Hematopoietic multipotent progenitor cell treated with erythropoietin and hydrocortisone succinate and interleukin-3 and kit ligand, for 6 days (in vitro differentiated cells): Measurements from ENCODE around the gene RFX8.
"Not testable (repeated sequence)": the region's sequence is repeated elsewhere in the genome, so short reads cannot be mapped to it uniquely, and the experiment has no call there.

Experiments
- DNase-seq: peaks from one replicate; pipeline ENCODE4 v3.0.0-alpha.2; 2015

RFX8 gene

GRCh38 chr2:101474731-101475384 lies at the start of gene RFX8:
RFX8 (minus strand) TSS chr2:101475112; CDS start chr2:101466848, 8,264 bp downstream.
- DNase-seq, result peak; percentile 82

DNA sequence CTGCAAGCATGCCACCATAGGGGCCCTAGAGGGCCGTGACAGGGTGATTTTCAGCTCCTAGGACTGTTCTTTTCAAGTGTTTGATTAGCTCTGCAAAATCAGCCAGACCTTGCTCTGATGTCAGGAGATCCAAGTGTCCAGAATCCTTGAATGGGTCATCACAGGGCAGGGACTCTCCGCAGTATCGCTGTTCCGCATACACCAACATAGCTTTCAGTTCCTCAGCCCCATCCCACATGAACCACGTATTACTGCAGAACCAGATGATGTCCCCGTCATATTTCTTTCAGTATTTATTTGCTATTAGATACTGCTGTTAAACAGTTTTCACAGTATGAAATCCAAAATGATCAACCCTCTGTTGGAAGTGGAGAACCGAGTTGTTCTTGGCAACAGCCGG lies 46.6 kb upstream of the RFX8 start:
- no peak for DNase-seq

DNA sequence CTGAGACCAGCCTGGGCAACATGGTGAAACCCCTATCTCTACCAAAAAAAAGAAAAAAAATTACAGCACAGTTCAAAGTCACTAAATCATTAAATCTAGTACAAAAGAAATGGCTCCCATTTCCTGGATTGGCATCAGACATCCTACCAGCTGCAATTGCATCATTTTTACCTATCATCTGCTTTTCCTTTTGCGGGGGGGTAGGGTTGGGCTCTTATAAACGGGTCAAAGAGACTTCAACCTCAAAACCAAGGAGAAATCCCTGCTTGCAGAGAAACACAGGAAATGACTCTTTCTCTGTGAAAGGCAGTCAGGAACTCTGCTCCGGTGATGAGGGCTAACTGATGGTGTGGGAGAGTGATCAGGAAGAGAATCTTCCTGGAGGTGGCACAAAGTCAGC lies 45.3 kb upstream of the RFX8 start:
- DNase-seq, result no peak

- DNase-seq, result no peak
These were observed 43.9 kb upstream of the RFX8 start for GRCh38 chr2:101518578-101519492.

DNA sequence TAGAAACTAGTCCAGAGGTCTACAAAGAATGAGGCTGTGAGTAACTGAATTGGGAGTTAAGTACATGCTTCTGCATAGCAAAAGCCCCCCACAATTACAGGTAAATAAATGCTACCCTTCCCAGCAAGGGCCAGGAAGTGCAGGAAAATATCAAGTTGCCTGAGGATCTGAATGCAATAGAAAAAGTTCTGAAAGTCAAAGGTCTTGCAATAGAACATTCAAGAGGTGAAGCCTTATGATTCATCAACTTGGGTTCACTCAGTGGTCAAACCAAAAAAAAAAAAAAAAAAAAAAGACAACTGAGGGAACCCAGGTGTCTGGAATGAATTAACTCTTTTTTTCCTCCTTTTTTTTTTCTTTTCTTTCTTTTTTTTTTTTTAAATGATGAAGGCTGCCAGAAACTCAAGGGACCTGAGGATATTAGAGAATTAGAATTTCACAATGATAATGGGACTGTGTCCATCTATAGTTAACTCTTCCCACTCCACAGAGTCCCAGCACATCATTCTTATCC lies 42.9 kb upstream of the RFX8 start:
- DNase-seq, result no peak

DNA sequence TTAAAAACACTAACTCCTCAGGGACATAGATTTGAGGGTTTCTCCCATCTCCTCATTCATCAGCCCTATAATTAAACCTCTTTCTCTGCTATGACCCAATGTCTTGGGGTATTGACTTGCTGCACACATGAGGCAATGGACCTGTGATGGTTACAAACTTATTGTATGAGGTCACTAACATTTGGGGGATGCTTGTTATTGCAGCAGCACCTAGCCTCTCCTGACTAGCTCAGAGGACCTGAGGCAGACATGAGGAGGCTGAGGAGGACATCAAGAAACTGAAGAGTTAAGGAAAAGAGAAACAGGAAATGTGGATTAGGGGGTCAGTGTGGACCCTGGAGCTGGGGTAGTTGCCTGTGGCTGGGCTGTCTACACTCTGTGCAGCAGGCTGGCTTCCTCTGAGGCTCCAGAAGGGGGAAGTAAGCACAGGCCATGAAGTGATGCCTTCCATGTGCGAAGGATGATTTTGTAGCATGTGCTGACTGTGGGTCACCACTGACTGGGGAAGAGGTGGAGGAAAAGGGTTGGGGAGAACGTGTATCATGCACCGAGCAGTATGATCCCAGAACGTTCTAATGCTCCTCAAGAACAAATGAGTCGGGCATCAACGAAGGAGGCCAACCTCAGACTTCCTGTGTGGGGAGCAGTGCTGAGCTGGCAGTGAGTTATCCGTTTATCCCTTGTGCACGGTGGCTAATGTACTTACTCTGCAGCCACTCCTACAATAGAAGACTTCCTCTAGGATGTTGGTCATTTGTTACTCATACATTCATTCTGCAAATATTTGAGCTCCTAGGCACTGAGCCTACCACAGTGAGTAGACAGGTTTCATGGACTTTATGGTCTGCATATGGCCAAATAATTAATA lies 42.1 kb upstream of the RFX8 start:
- DNase-seq, result peak; percentile 30

DNA sequence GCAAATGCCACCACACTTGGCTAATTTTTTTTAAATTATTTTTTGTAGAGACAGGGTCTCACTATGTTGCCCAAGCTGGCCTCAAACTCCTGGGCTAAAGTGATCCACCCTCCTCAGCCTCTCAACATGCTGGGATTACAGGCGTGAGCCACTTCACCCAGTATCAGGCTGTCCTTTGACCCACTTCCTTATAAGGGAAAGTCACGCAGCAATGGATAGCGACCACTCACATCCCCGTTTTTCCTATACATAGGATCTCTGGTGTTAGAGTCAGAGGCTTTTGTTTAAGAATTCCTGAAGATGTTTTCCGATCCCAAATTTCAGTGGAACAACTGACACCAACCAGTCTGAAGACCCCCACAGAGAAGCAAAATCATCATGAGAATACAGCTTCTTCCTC lies 41.4 kb upstream of the RFX8 start:
- DNase-seq, result no peak

DNA sequence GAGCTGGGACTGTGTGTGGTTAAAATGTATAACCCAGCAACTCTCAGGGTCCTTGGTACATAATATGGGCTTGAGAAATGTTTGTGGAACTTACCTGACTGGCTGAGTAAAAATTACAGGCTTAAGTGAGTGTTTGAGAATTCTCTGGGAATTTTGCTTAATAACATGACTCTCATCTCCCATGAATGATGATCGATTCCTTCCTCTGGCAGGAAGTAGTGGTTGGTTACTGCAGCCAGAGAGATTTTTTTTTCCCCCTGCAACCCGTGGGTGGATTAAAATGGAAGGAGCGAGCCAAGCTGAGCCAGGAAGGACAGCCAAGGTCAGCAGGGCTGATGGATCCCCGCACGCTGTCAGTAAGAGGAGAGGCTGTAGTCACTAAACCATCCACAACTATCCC lies 40.6 kb upstream of the RFX8 start:
- no peak for DNase-seq

DNA sequence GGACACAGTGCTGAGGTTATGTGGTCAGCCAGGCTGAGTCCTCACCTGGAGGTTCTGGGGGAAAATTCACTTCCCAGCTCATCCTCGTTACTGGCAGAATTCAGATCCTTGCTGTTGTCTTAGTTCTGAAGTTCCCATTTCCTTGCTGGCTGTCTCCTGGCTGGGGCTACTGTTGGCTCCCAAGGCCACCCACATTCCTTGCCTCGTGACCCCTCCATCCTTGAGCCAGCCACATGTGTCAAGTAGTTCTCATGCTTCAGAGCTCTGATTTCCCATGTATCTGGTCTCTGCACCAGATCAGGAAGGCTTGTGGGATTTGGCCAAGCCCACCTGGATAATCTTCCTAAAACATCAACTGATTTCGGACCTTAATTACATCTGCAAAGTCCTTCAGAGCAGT lies 38.1 kb upstream of the RFX8 start:
- DNase-seq, result no peak

DNA sequence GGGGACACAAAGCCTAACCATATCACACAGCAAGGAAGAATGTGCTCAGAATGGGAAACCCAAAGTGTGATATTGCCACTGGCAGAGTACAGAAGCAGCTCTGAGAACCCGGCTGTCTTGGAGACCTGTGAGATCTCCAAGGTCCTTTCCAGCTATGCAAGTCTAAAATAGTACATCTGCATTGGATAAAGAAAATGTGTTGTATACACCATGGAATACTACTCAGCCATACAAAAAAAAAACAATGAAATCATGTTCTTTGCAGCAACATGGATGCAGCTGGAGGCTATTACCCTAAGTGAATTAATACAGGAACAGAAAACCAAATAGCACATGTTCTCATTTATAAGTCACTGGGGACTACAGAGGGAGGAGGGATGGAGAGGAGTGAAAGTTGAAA lies 36.5 kb upstream of the RFX8 start:
- DNase-seq, result no peak

GRCh38 chr2:101509499-101510284 lies 34.8 kb upstream of the RFX8 start:
- peak; percentile 45 for DNase-seq

DNA sequence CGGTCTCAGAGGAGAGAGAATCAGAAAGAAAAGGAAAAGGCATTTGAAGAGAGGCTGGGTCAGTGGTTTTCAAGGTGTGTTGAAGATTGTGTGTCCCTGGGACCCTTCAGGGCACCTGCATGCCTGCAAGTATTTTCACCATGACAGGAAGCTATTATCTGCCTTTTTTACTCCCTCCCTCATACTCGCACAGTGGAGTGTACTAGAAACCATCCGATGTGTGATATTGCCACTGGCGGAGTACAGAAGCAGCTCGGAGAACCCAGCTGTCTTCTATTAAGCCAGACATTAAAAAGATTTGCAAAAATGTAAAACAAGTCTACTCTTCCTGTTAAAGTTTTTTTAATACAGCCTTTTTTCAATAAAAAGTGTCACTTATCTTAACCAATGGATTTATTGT lies 33.7 kb upstream of the RFX8 start:
- no peak for DNase-seq

GRCh38 chr2:101505276-101505675 lies 30.4 kb upstream of the RFX8 start:
- not testable (repeated sequence) for DNase-seq

DNA sequence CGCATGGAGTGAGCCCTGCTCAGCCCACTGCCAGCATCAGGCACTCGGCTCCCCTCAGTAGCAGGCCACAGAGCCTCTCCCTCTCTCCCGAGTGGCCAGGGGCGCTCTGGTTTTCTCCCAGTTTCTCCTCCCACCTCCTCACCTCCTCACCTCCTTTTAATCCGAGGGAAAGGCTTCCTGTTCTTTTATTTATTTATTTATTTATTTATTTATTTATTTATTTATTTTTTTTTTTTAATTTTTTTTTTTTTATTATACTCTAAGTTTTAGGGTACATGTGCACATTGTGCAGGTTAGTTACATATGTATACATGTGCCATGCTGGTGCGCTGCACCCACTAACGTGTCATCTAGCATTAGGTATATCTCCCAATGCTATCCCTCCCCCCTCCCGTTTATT lies 29.8 kb upstream of the RFX8 start:
- not testable (repeated sequence) for DNase-seq

DNA sequence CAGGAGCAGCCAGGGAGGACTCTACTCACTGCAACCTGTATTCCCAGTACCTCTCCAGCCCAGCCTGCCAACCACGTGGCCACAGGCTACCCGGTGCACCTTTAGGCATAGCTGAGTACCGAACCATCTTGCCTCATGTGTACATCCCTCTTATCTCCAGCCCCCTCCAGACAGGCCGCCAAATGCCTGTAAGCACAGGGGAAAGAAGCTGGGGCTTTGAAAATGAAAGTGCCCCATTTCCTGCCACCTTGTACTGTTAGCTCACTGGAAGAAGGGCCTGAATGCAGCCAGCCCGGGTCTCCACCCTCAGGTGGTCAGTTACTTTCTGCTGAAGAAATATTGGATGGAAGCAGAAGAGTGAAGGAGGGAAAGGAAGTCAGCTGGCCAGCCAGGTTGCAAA lies 27.2 kb upstream of the RFX8 start:
- DNase-seq, result no peak

DNA sequence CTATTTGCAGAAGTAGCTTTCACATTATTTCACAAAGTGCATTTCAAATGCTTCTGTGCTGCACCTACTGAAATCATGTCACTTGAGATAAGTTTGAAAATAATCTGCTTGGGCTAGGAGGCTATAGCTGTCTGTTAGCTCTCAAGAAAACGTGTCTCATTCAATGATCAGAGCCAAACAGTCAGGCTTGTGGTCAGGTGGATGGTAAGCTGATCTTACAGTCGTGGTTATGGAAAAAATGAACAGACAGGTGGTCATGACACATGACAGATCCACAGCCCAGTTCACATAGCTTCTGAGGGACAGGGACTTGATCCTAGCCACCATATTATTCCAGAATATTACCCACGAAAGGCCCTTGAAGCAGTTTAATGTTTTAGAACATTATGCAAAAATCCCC lies 26.5 kb upstream of the RFX8 start:
- peak; percentile 27 for DNase-seq

GRCh38 chr2:101500860-101501259 lies 25.9 kb upstream of the RFX8 start:
- no peak for DNase-seq

GRCh38 chr2:101500180-101500579 lies 25.3 kb upstream of the RFX8 start:
- DNase-seq, result no peak

GRCh38 chr2:101496279-101496678 lies 21.4 kb upstream of the RFX8 start:
- DNase-seq, result no peak

DNA sequence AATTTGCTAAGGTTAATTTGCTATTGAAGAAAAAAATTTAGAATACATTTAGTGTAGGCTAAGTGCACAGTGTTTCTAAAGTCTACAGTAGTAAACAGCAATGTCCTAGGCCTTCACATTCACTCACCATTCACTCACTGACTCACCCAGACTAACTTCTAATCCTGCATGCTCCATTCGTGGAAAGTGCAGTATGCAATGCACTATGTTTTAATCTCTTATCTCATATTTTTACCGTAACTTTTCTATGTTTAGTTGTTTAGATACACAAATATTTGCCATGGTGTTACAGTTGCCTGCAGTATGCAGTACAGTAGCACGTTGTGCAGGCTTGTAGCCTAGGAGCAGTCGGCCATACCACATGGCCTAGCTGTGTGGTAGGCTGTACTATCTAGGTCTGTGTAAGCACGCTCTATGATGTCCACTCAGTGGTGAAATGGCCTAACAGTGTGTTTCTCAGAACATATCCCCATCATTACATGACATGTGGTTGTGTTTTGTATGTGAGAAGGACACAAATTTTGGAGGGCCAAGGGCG lies 18.1 kb upstream of the RFX8 start:
- no peak for DNase-seq

DNA sequence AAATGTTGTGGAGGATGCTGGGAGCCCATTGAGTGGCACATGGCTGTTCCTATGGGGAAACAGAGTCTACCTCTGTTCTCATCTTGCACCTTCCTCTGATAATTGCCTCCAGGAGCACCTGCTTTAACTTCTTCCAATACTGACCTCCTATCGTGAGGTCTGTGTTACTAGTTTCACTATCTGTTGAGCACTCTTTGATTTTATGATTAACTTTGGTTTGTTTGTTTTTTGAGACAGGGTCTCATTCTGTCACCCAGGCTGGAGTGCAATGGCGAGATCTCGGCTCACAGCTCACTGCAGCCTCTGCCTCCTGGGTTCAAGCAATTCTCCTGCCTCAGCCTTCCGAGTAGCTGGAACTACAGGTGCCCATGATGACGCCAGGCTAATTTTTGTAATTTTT lies 12.1 kb upstream of the RFX8 start:
- DNase-seq, result no peak

- no peak for DNase-seq
These were observed 11.4 kb upstream of the RFX8 start for GRCh38 chr2:101486258-101486701.
